Measurements from ENCODE around the gene AGFG1. TPM values are rescaled to one million over a fixed set of nuclear protein-coding genes. Genes with fewer than 3 reads are reported as not detected.
A peak's percentile ranks its signal among the peaks of the same experiment; 100 is the strongest.

Gene AGFG1
- total RNA-seq, 2 experiments from 2014 or later, result 119 to 127 TPM

GRCh38 chr2:227479865-227480475 lies 8.0 kb downstream of the AGFG1 start:
- POLR2A ChIA-PET, result interaction anchor here (1.6 kb wide), 1 partner anchor 15 kb away, joined by 8 read pairs; no protein-coding TSS in a partner anchor
- intact Hi-C loops (cut with micrococcal nuclease), result loop anchor here (5.0 kb wide), 1 partner anchor 177 kb away; no protein-coding TSS in a partner anchor
- no peak for DNase-seq
- CTCF ChIA-PET, result interaction anchor here (0.6 to 1.5 kb wide), 8 partner anchors 9 to 286 kb away, joined by 3 to 5 read pairs (median 3); no protein-coding TSS in a partner anchor
- Mint-ChIP-seq H3K27me3 (no peaks in the 10 kb centered on the region), H3K27ac (peak overlapping the region; percentile 44), H3K9me3 (no peaks in the 10 kb centered on the region), H3K36me3 (peaks cover 7% of the 10 kb centered on the region), H3K4me1 (ENCODE audit: low read depth) (peaks cover 74% of the 10 kb centered on the region), H3K4me3 (no peak overlapping the region)

DNA sequence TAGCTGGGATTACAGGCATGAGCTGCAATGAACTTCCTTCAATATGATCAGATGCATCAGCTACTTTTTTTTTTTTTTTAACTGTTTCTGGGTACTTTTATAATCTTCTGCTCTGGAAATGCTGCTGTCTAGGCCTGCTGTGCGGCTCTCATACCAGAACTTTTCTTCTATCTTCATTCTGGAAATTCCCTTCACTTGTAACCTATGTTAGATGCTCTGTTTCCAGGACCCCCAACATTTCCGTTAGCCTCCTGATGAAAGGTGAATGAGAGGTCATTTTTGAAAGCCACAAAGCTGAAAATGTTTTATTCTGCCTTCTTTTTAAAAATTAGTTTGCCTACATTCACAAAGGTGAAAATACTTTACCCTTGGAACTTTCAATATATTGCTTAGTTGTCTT lies 8.6 kb downstream of the AGFG1 start:
- Mint-ChIP-seq H3K27ac (peak overlapping the region; percentile 71), H3K36me3 (peaks cover 12% of the 10 kb centered on the region), H3K27me3 (no peaks in the 10 kb centered on the region), H3K4me1 (ENCODE audit: low read depth) (peaks cover 71% of the 10 kb centered on the region), H3K9me3 (peaks cover under 1% of the 10 kb centered on the region), H3K4me3 (peak overlapping the region; percentile 21)
- intact Hi-C loops (cut with micrococcal nuclease), result loop anchor here (5.0 kb wide), 1 partner anchor 177 kb away; no protein-coding TSS in a partner anchor
- ChIA-PET POLR2A (interaction anchor here (1.6 kb wide), 1 partner anchor 16 kb away, joined by 8 read pairs; no protein-coding TSS in a partner anchor), CTCF (interaction anchor here (0.8 to 1.5 kb wide), 6 partner anchors 9 to 286 kb away, joined by 3 to 5 read pairs (median 3); no protein-coding TSS in a partner anchor)
- no peak for DNase-seq

DNA sequence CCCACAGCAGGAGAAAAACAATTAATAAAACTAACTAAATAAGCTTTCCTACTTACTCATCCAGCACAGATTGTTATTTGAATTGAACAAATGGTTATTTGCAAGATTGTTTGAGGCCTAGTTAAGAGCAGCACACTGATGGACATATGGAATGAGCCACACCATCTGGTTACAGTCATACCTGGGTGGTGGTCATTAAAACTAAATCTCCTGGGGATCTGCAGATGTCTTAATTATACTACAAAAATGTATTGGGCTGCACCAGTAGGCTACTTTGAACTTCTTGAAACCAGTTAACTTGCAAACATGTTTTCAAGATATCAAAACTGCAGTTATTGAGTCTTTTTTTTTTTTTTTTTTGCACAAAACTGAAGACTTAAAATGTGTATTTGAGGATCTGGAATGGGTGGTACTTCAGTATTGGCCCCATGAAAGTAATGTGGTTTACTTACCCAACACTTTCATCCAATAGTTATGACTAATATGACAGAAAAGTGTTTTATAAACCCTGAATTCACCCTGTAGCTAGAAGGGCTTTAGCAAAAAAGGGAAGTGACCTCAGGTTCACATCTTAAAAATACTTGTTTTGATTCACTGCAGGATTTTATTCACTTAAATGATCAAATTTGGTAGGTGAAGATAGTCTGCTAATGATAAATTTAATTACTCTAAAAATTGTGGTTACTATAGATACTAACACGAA lies 10.8 kb downstream of the AGFG1 start:
- no peaks in the 10 kb centered on the region for H3K27me3 Mint-ChIP-seq
- CTCF ChIA-PET, result interaction anchor here (0.7 to 1.8 kb wide), 2 partner anchors 9 to 12 kb away, joined by 6 to 7 read pairs; no protein-coding TSS in a partner anchor
- peaks cover 3% of the 10 kb centered on the region for H3K9me3 Mint-ChIP-seq
- H3K4me1 Mint-ChIP-seq (ENCODE audit: low read depth), result peaks cover 77% of the 10 kb centered on the region
- no peak overlapping the region for H3K4me3 Mint-ChIP-seq
- intact Hi-C loops (cut with micrococcal nuclease), result loop anchor here (1.0 to 5.0 kb wide), 3 partner anchors 20 to 175 kb away; no protein-coding TSS in a partner anchor
- POLR2A ChIA-PET, result interaction anchor here (0.6 kb wide), 1 partner anchor 18 kb away, joined by 3 read pairs; no protein-coding TSS in a partner anchor
- no peak for DNase-seq
- H3K36me3 Mint-ChIP-seq, result peaks cover 17% of the 10 kb centered on the region
- H3K27ac Mint-ChIP-seq, result peak overlapping the region; percentile 13

GRCh38 chr2:227485429-227485828 lies 13.5 kb downstream of the AGFG1 start:
- POLR2A ChIA-PET, result no interaction called here
- Mint-ChIP-seq H3K27me3 (no peaks in the 10 kb centered on the region), H3K36me3 (peaks cover 21% of the 10 kb centered on the region), H3K9me3 (peaks cover 3% of the 10 kb centered on the region), H3K4me1 (ENCODE audit: low read depth) (peaks cover 66% of the 10 kb centered on the region), H3K4me3 (no peak overlapping the region), H3K27ac (no peak overlapping the region)
- intact Hi-C loops (cut with micrococcal nuclease), result no loop called here
- DNase-seq, result no peak
- CTCF ChIA-PET, result interaction anchor here (1.0 to 1.6 kb wide), 2 partner anchors 21 to 80 kb away, joined by 3 read pairs; no protein-coding TSS in a partner anchor

GRCh38 chr2:227486688-227487087 lies 14.7 kb downstream of the AGFG1 start:
- Mint-ChIP-seq H3K4me3 (no peak overlapping the region), H3K9me3 (peaks cover 3% of the 10 kb centered on the region), H3K27me3 (no peaks in the 10 kb centered on the region), H3K27ac (no peak overlapping the region), H3K36me3 (peaks cover 20% of the 10 kb centered on the region), H3K4me1 (ENCODE audit: low read depth) (peaks cover 58% of the 10 kb centered on the region)
- DNase-seq, result no peak
- POLR2A ChIA-PET, result no interaction called here
- CTCF ChIA-PET, result interaction anchor here (1.6 kb wide), 1 partner anchor 22 kb away, joined by 3 read pairs; no protein-coding TSS in a partner anchor
- intact Hi-C loops (cut with micrococcal nuclease), result no loop called here

- intact Hi-C loops (cut with micrococcal nuclease), result no loop called here
Measured at GRCh38 chr2:227488045-227488444, 16.1 kb downstream of the AGFG1 start.

GRCh38 chr2:227491386-227491785 lies 19.4 kb downstream of the AGFG1 start:
- Mint-ChIP-seq H3K27me3 (no peaks in the 10 kb centered on the region), H3K4me3 (no peak overlapping the region), H3K36me3 (peaks cover 22% of the 10 kb centered on the region), H3K27ac (no peak overlapping the region), H3K9me3 (no peaks in the 10 kb centered on the region), H3K4me1 (ENCODE audit: low read depth) (peaks cover 50% of the 10 kb centered on the region)
- intact Hi-C loops (cut with micrococcal nuclease), result no loop called here
- ChIA-PET CTCF (interaction anchor here (1.0 kb wide), 1 partner anchor 108 kb away, joined by 3 read pairs; no protein-coding TSS in a partner anchor), POLR2A (no interaction called here)
- no peak for DNase-seq

More at GRCh38 chr2:227488045-227488444, 16.1 kb downstream of the AGFG1 start:
- no peak for DNase-seq
- Mint-ChIP-seq H3K4me3 (no peak overlapping the region), H3K9me3 (peaks cover 3% of the 10 kb centered on the region), H3K27me3 (no peaks in the 10 kb centered on the region), H3K27ac (peak overlapping the region; percentile 32), H3K4me1 (ENCODE audit: low read depth) (peaks cover 60% of the 10 kb centered on the region), H3K36me3 (peaks cover 25% of the 10 kb centered on the region)
- ChIA-PET CTCF (interaction anchor here (1.3 kb wide), 1 partner anchor 23 kb away, joined by 3 read pairs; no protein-coding TSS in a partner anchor), POLR2A (interaction anchor here (1.0 kb wide), 1 partner anchor 23 kb away, joined by 3 read pairs; no protein-coding TSS in a partner anchor)

DNA sequence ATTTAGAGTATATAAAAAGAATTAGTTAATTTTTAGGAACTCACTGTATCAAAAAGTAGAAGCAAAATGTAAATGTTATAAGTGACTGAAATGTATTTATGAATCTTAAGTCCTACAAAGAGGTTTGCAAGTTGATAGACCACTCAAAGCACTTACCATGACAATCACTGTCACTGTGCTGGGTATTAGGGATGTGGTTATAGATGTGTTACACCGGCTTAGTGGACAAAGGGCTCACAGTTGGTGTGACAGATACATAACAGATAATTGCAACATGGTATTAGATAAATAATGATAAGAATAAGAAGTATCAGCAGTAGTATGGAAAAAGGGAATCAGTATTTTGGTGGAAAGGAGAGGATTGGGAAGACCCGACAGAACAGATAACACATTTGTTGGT lies 21.6 kb downstream of the AGFG1 start:
- Mint-ChIP-seq H3K27me3 (no peaks in the 10 kb centered on the region), H3K27ac (no peak overlapping the region), H3K4me1 (ENCODE audit: low read depth) (peaks cover 35% of the 10 kb centered on the region), H3K36me3 (peaks cover 21% of the 10 kb centered on the region), H3K4me3 (no peak overlapping the region), H3K9me3 (no peaks in the 10 kb centered on the region)
- ChIA-PET POLR2A (no interaction called here), CTCF (no interaction called here)
- DNase-seq, result no peak
- intact Hi-C loops (cut with micrococcal nuclease), result no loop called here

- H3K4me3 Mint-ChIP-seq, result no peak overlapping the region
- POLR2A ChIA-PET, result no interaction called here
- peaks cover 37% of the 10 kb centered on the region for H3K4me1 Mint-ChIP-seq (ENCODE audit: low read depth)
Measured at GRCh38 chr2:227497158-227497557, 25.2 kb downstream of the AGFG1 start.

GRCh38 chr2:227499627-227500300 lies 27.8 kb downstream of the AGFG1 start:
- H3K4me3 Mint-ChIP-seq, result no peak overlapping the region
- H3K27ac Mint-ChIP-seq, result no peak overlapping the region
- H3K36me3 Mint-ChIP-seq, result peaks cover 15% of the 10 kb centered on the region
- ChIA-PET POLR2A (no interaction called here), CTCF (interaction anchor here (0.6 to 0.7 kb wide), 2 partner anchors 9 to 267 kb away, joined by 3 to 4 read pairs; no protein-coding TSS in a partner anchor)
- peaks cover 46% of the 10 kb centered on the region for H3K4me1 Mint-ChIP-seq (ENCODE audit: low read depth)
- no peaks in the 10 kb centered on the region for H3K9me3 Mint-ChIP-seq
- no peak for DNase-seq
- intact Hi-C loops (cut with micrococcal nuclease), result no loop called here
- no peaks in the 10 kb centered on the region for H3K27me3 Mint-ChIP-seq

More at GRCh38 chr2:227497158-227497557, 25.2 kb downstream of the AGFG1 start:
- CTCF ChIA-PET, result no interaction called here
- H3K36me3 Mint-ChIP-seq, result peaks cover 19% of the 10 kb centered on the region
- H3K27ac Mint-ChIP-seq, result no peak overlapping the region
- intact Hi-C loops (cut with micrococcal nuclease), result no loop called here
- no peaks in the 10 kb centered on the region for H3K27me3 Mint-ChIP-seq
- H3K9me3 Mint-ChIP-seq, result no peaks in the 10 kb centered on the region
- DNase-seq, result no peak

- Mint-ChIP-seq H3K4me1 (ENCODE audit: low read depth) (peaks cover 49% of the 10 kb centered on the region), H3K36me3 (peaks cover 12% of the 10 kb centered on the region), H3K27me3 (no peaks in the 10 kb centered on the region), H3K27ac (no peak overlapping the region), H3K9me3 (no peaks in the 10 kb centered on the region), H3K4me3 (no peak overlapping the region)
- CTCF ChIA-PET, result interaction anchor here (0.6 kb wide), 1 partner anchor 267 kb away, joined by 3 read pairs; no protein-coding TSS in a partner anchor
- POLR2A ChIA-PET, result no interaction called here
- DNase-seq, result no peak
- intact Hi-C loops (cut with micrococcal nuclease), result no loop called here
Measured at GRCh38 chr2:227500301-227500630, 28.3 kb downstream of the AGFG1 start.

Data from activated CD4-positive, alpha-beta memory T cell treated with anti-CD3 and anti-CD28 coated beads for 36 hours (primary cell).